Fibroblast of lung (primary cell): Measurements from ENCODE around the gene HOXB7. TPM values are rescaled to one million over a fixed set of nuclear protein-coding genes. Genes with fewer than 3 reads are reported as not detected.

Experiments
- DNase-seq, 2 donors: peaks; one replicate each; pipeline versions ENCODE4 v3.0.0 to v3.0.0-alpha.2; 2010; ENCODE audit warnings: low read depth in 2 of 2
- H2AFZ ChIP-seq: 2 replicates; pipeline ENCODE4 v1.5.1; 2012; ENCODE audit warnings: low read length, control low read depth, inconsistent platforms
- H3K27ac ChIP-seq: 2 replicates; pipeline ENCODE4 v1.5.1; 2011; ENCODE audit warnings: low read length, control low read depth; ENCODE audit not compliant: insufficient read depth
- H3K27me3 ChIP-seq: 2 replicates; pipeline ENCODE4 v1.5.1; 2011; ENCODE audit warnings: mild to moderate bottlenecking, low read length; ENCODE audit not compliant: control insufficient read depth, insufficient read depth
- H3K36me3 ChIP-seq: 2 replicates; pipeline ENCODE4 v1.5.1; 2011; ENCODE audit warnings: low read length; ENCODE audit not compliant: control insufficient read depth, insufficient read depth
- H3K4me1 ChIP-seq: 2 replicates; pipeline ENCODE4 v1.5.1; 2011; ENCODE audit warnings: low read length; ENCODE audit not compliant: control insufficient read depth, insufficient read depth; ENCODE audit errors: extremely low read depth
- H3K4me2 ChIP-seq: 2 replicates; pipeline ENCODE4 v1.5.1; 2011; ENCODE audit warnings: low read length, control low read depth; ENCODE audit not compliant: insufficient read depth; ENCODE audit errors: extremely low read depth
- H3K4me3 ChIP-seq, 4 experiments: fragments of 200-600 bp in 1 of 4; sonication (generic) in 1 of 4; replicated peaks in 1 of 4; 2 replicates each; pipeline ENCODE4 v1.5.1; 2011 to 2016; ENCODE audit warnings: low read length in 4 of 4, low read depth in 3 of 4, mild to moderate bottlenecking in 3 of 4, control low read depth in 2 of 4, inconsistent platforms in 1 of 4, mixed read lengths in 1 of 4; ENCODE audit not compliant: insufficient read depth in 1 of 4; ENCODE audit errors: control extremely low read depth in 1 of 4
- H3K79me2 ChIP-seq: 2 replicates; pipeline ENCODE4 v1.5.1; 2012; ENCODE audit warnings: mild to moderate bottlenecking, low read length, inconsistent platforms; ENCODE audit not compliant: control insufficient read depth, insufficient read depth
- H3K9ac ChIP-seq: 2 replicates; pipeline ENCODE4 v1.5.1; 2011; ENCODE audit warnings: mild to moderate bottlenecking, low read length, control low read depth; ENCODE audit not compliant: insufficient read depth
- H3K9me3 ChIP-seq: 2 replicates; pipeline ENCODE4 v1.5.1; 2012; ENCODE audit warnings: low read depth, low read length; ENCODE audit not compliant: control insufficient read depth, insufficient read depth
- H4K20me1 ChIP-seq: 2 replicates; pipeline ENCODE4 v1.5.1; 2011; ENCODE audit warnings: low read length; ENCODE audit not compliant: control insufficient read depth, insufficient read depth; ENCODE audit errors: extremely low read depth
- CTCF ChIP-seq, 2 donors: IDR thresholded peaks in 1 of 2; conservative IDR thresholded peaks in 1 of 2; 1 replicate in 1 of 2; 2 replicates in 1 of 2; pipeline ENCODE4 v1.5.1; 2011 to 2012; ENCODE audit warnings: low read length in 2 of 2, control low read depth in 1 of 2, inconsistent platforms in 1 of 2, low read depth in 1 of 2, mild to moderate bottlenecking in 1 of 2
- EZH2 ChIP-seq: IDR thresholded peaks from 2 replicates; pipeline ENCODE4 v1.5.1; 2012; ENCODE audit warnings: low read length, control low read depth, mild to moderate bottlenecking; ENCODE audit errors: missing control alignments
- polyA plus RNA-seq, 2 donors: library from polyadenylated mRNA; depleted of rRNA in 1 of 2; stranded (reverse) in 1 of 2; unstranded in 1 of 2; fragments of >200 nt; gene quantifications; 2 replicates each; pipeline ENCODE4 v1.2.1, GENCODE V29; 2011 to 2012; ENCODE audit warnings: missing spikeins in 1 of 2
- total RNA-seq: library from RNA; depleted of rRNA; stranded (reverse); fragments of >200 nt; gene quantifications from 2 replicates; pipeline ENCODE4 v1.2.1, GENCODE V29; 2014

HOXB7 gene
- total and polyA plus RNA-seq, 2 donors (not counting 1 experiment from before 2014, with no cell fraction given), result 7.4 to 12.7 TPM

- no peak overlapping the region for H3K4me2 ChIP-seq
- no peaks in the 10 kb centered on the region for H3K9me3 ChIP-seq
- DNase-seq, result no peak
- H3K4me3 ChIP-seq, result no peak overlapping the region
- H2AFZ ChIP-seq, result no peak overlapping the region
- no peaks in the 10 kb centered on the region for H3K4me1 ChIP-seq
- peaks cover 94% of the 10 kb centered on the region for H3K27me3 ChIP-seq
- no peaks in the 10 kb centered on the region for H3K36me3 ChIP-seq
- no peak overlapping the region for H3K27ac ChIP-seq
- TF ChIP-seq CTCF (conservative IDR thresholded peaks at IDR 0.05 in 1 of 2, IDR thresholded peaks at IDR 0.05 in 1 of 2; ENCODE audit: low read depth in 1 of 2, low read length in 2 of 2), result no peak
- peak; percentile 17 for TF ChIP-seq EZH2
- H3K9ac ChIP-seq, result no peak overlapping the region
- H4K20me1 ChIP-seq, result no peaks in the 10 kb centered on the region
- H3K79me2 ChIP-seq, result no peaks in the 10 kb centered on the region
Observed at GRCh38 chr17:48639136-48639535, 28.3 kb upstream of the HOXB7 start.

- TF ChIP-seq EZH2, result no peak
- TF ChIP-seq CTCF (conservative IDR thresholded peaks at IDR 0.05 in 1 of 2, IDR thresholded peaks at IDR 0.05 in 1 of 2; ENCODE audit: low read depth in 1 of 2, low read length in 2 of 2), result no peak
- no peaks in the 10 kb centered on the region for H3K79me2 ChIP-seq
- no peak overlapping the region for H3K9ac ChIP-seq
- H3K27me3 ChIP-seq, result peaks cover 94% of the 10 kb centered on the region
- H3K9me3 ChIP-seq, result no peaks in the 10 kb centered on the region
- peak; percentile 68 to 72 for DNase-seq
- no peak overlapping the region for H3K4me3 ChIP-seq
- H4K20me1 ChIP-seq, result no peaks in the 10 kb centered on the region
- H3K4me2 ChIP-seq, result no peak overlapping the region
- H3K27ac ChIP-seq, result no peak overlapping the region
- no peak overlapping the region for H2AFZ ChIP-seq
- no peaks in the 10 kb centered on the region for H3K4me1 ChIP-seq
- H3K36me3 ChIP-seq, result no peaks in the 10 kb centered on the region
Observed at GRCh38 chr17:48637323-48638260, 26.8 kb upstream of the HOXB7 start.

- Histone ChIP-seq H2AFZ (no peak overlapping the region), H3K4me1 (no peaks in the 10 kb centered on the region), H3K4me2 (peak overlapping the region; percentile 18), H3K27ac (no peak overlapping the region), H3K9me3 (no peaks in the 10 kb centered on the region), H3K79me2 (no peaks in the 10 kb centered on the region), H3K36me3 (no peaks in the 10 kb centered on the region), H3K9ac (no peak overlapping the region), H3K27me3 (peaks cover 95% of the 10 kb centered on the region), H4K20me1 (no peaks in the 10 kb centered on the region), H3K4me3 (no peak overlapping the region)
- TF ChIP-seq EZH2 (peak; percentile 64), CTCF (conservative IDR thresholded peaks at IDR 0.05 in 1 of 2, IDR thresholded peaks at IDR 0.05 in 1 of 2; ENCODE audit: low read depth in 1 of 2, low read length in 2 of 2) (peak; percentile 20 to 56)
- DNase-seq, result peak; percentile 41 to 59
Observed at GRCh38 chr17:48636177-48637018, 25.6 kb upstream of the HOXB7 start.
